ENCODE data around the gene UPB1.

- TF ChIP-seq, protein P1, sequence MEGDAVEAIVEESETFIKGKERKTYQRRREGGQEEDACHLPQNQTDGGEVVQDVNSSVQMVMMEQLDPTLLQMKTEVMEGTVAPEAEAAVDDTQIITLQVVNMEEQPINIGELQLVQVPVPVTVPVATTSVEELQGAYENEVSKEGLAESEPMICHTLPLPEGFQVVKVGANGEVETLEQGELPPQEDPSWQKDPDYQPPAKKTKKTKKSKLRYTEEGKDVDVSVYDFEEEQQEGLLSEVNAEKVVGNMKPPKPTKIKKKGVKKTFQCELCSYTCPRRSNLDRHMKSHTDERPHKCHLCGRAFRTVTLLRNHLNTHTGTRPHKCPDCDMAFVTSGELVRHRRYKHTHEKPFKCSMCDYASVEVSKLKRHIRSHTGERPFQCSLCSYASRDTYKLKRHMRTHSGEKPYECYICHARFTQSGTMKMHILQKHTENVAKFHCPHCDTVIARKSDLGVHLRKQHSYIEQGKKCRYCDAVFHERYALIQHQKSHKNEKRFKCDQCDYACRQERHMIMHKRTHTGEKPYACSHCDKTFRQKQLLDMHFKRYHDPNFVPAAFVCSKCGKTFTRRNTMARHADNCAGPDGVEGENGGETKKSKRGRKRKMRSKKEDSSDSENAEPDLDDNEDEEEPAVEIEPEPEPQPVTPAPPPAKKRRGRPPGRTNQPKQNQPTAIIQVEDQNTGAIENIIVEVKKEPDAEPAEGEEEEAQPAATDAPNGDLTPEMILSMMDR (IDR thresholded peaks at IDR 0.05): no peak
- TF ChIP-seq POLR2A (IDR thresholded peaks at IDR 0.05): no peak
Observed at GRCh38 chr22:24482575-24482974, 12.6 kb upstream of the UPB1 start.

Data from Peyer's patch (tissue), 4 donors.